HG03571 (cell line): Measurements from ENCODE around the gene NFIA.

ENCODE experiments used
- ATAC-seq: cut with Tn5 transposase; IDR thresholded peaks from one replicate; pipeline ENCODE4 v1.9.1; 2021; ENCODE audit not compliant: unreplicated experiment

NFIA gene

GRCh38 chr1:61098906-61099437, 16.6 kb downstream of the NFIA start:
- ATAC-seq = no peak

- ATAC-seq = no peak
These were observed 18.2 kb downstream of the NFIA start for GRCh38 chr1:61100578-61100977.

GRCh38 chr1:61101536-61101935, 19.2 kb downstream of the NFIA start:
- ATAC-seq = no peak

- no peak for ATAC-seq
These were observed 19.7 kb downstream of the NFIA start for GRCh38 chr1:61102041-61102440.

GRCh38 chr1:61102621-61103020, 20.3 kb downstream of the NFIA start:
- no peak for ATAC-seq

- no peak for ATAC-seq
These were observed 21.9 kb downstream of the NFIA start for GRCh38 chr1:61104220-61104671.

- ATAC-seq = no peak
These were observed 25.3 kb downstream of the NFIA start for GRCh38 chr1:61107638-61108037.

- no peak for ATAC-seq
These were observed 26.8 kb downstream of the NFIA start for GRCh38 chr1:61109158-61109557.

- ATAC-seq = no peak
These were observed 27.5 kb downstream of the NFIA start for GRCh38 chr1:61109910-61110309.

- no peak for ATAC-seq
These were observed 28.2 kb downstream of the NFIA start for GRCh38 chr1:61110554-61110953.

- no peak for ATAC-seq
These were observed 29.0 kb downstream of the NFIA start for GRCh38 chr1:61111084-61112004.

- ATAC-seq = no peak
These were observed 32.0 kb downstream of the NFIA start for GRCh38 chr1:61114178-61114870.

GRCh38 chr1:61115436-61115835, 33.1 kb downstream of the NFIA start:
- no peak for ATAC-seq

GRCh38 chr1:61116421-61116820, 34.1 kb downstream of the NFIA start:
- no peak for ATAC-seq

- ATAC-seq = no peak
These were observed 34.9 kb downstream of the NFIA start for GRCh38 chr1:61117283-61117682.

- ATAC-seq = no peak
These were observed 36.7 kb downstream of the NFIA start for GRCh38 chr1:61119085-61119484.

- no peak for ATAC-seq
These were observed 38.0 kb downstream of the NFIA start for GRCh38 chr1:61120246-61120840.

- no peak for ATAC-seq
These were observed 38.6 kb downstream of the NFIA start for GRCh38 chr1:61120998-61121397.

GRCh38 chr1:61121631-61122030, 39.3 kb downstream of the NFIA start:
- ATAC-seq = no peak

- no peak for ATAC-seq
These were observed 40.0 kb downstream of the NFIA start for GRCh38 chr1:61122389-61122788.

- ATAC-seq = no peak
These were observed 41.0 kb downstream of the NFIA start for GRCh38 chr1:61123326-61123725.
